ENCODE results near the gene OR8B12.

The OR8B12 gene, protein sequence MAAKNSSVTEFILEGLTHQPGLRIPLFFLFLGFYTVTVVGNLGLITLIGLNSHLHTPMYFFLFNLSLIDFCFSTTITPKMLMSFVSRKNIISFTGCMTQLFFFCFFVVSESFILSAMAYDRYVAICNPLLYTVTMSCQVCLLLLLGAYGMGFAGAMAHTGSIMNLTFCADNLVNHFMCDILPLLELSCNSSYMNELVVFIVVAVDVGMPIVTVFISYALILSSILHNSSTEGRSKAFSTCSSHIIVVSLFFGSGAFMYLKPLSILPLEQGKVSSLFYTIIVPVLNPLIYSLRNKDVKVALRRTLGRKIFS

DNA sequence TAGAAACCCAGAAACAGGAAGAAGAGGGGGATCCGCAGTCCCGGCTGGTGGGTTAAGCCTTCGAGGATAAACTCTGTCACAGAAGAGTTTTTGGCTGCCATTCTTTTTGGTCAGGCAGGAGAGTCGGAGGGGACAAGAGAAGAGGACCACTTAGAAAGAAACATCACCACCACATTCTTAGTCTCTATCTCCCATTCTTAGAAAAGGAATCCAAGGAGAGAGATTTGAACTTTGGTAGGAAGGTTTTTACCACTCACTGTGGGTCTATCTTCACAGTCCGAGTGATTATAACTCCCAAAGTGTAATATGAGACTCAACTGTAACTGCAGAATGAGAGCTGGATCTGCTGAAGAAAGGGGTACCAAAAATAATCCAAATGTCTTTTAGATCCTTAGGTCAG is at the start of gene OR8B12:
Gene OR8B12 (minus strand): TSS at position 101 of the 400 bp plus-strand sequence. CDS start 0 bp downstream, at position 101.
- DNase-seq (ENCODE audit: low read depth), result no peak
- TF ChIP-seq, protein P1, sequence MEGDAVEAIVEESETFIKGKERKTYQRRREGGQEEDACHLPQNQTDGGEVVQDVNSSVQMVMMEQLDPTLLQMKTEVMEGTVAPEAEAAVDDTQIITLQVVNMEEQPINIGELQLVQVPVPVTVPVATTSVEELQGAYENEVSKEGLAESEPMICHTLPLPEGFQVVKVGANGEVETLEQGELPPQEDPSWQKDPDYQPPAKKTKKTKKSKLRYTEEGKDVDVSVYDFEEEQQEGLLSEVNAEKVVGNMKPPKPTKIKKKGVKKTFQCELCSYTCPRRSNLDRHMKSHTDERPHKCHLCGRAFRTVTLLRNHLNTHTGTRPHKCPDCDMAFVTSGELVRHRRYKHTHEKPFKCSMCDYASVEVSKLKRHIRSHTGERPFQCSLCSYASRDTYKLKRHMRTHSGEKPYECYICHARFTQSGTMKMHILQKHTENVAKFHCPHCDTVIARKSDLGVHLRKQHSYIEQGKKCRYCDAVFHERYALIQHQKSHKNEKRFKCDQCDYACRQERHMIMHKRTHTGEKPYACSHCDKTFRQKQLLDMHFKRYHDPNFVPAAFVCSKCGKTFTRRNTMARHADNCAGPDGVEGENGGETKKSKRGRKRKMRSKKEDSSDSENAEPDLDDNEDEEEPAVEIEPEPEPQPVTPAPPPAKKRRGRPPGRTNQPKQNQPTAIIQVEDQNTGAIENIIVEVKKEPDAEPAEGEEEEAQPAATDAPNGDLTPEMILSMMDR (conservative IDR thresholded peaks at IDR 0.05; ENCODE audit: control insufficient read depth, insufficient read depth, low read depth, low read length), result no peak
- H3K4me3 ChIP-seq (ENCODE audit: control insufficient read depth, low read depth, low read length), result no peak within 1 kb of the TSS

DNA sequence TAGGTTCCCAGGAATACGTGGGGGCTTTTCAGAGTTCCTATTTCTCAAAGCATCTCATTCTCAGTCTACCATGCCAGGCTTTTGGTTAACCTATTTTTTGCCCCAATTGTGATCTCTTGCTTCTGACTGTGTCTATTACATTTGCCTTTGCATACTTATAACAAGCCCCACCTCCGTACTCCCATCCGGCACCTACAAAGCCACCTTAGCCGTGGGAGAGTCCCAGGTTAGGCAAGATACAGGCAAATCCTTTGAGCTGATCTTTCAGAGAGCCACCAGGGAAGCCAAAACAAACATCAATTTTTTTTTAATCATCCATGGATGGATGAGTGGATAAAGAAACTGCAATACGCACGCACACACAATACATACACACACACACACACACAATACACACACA is 49.2 kb upstream of the OR8B12 start:
- DNase-seq (ENCODE audit: low read depth), result no peak
- no peak overlapping the region for H3K4me3 ChIP-seq (ENCODE audit: control insufficient read depth, low read depth, low read length)
- TF ChIP-seq, protein P1 (conservative IDR thresholded peaks at IDR 0.05; ENCODE audit: control insufficient read depth, insufficient read depth, low read depth, low read length), result no peak

DNA sequence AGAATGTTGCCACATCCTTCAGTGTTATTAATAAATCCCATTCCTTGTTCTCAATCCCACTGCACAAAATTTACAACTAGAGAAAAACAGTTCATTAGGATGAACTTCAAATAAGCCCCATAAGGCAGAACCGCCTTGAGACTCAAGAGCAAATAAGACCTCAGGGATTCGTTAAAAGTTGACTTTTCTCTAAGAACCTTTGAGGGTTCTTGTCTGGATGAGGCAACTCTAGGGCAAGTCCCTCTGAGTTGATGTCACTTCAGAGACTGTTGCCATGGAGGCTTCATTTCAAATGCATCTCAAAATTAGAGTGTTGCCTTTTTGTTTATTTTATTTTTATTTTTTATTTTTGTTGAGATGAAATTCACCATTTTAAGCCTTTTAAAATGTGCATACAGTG is 48.0 kb upstream of the OR8B12 start:
- no peak for DNase-seq (ENCODE audit: low read depth)
- TF ChIP-seq, protein P1 (conservative IDR thresholded peaks at IDR 0.05; ENCODE audit: control insufficient read depth, insufficient read depth, low read depth, low read length), result no peak
- H3K4me3 ChIP-seq (ENCODE audit: control insufficient read depth, low read depth, low read length), result no peak overlapping the region

DNA sequence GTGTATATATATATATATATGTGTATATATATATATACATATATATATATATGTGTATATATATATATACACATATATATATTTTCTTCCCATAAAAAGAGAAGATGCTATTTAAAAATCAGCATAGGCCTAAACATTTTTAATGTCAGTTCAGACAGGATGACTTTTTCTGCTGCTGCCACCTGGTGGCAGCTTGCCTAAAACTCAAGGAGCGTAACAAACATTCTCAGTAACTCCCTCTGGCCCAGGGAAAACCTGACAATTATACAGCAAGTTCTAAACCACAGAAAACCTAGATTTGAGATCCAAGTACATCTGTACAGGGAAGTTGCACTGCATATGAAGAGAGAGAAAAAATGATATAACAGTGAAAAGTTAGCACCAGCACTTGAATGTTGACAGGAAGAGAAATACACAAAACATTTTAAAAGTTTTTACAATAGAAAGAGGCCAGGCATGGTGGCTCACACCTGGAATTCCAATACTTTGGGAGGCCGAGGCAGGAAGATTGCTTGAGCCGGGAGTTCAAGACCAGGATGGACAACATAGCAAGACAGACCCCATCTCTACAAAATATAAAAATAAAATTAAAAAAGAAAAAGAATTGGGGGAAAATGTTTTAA is 42.9 kb upstream of the OR8B12 start:
- peak; percentile 67 for DNase-seq (ENCODE audit: low read depth)
- TF ChIP-seq, protein P1 (conservative IDR thresholded peaks at IDR 0.05; ENCODE audit: control insufficient read depth, insufficient read depth, low read depth, low read length), result peak; percentile 70
- no peak overlapping the region for H3K4me3 ChIP-seq (ENCODE audit: control insufficient read depth, low read depth, low read length)

DNA sequence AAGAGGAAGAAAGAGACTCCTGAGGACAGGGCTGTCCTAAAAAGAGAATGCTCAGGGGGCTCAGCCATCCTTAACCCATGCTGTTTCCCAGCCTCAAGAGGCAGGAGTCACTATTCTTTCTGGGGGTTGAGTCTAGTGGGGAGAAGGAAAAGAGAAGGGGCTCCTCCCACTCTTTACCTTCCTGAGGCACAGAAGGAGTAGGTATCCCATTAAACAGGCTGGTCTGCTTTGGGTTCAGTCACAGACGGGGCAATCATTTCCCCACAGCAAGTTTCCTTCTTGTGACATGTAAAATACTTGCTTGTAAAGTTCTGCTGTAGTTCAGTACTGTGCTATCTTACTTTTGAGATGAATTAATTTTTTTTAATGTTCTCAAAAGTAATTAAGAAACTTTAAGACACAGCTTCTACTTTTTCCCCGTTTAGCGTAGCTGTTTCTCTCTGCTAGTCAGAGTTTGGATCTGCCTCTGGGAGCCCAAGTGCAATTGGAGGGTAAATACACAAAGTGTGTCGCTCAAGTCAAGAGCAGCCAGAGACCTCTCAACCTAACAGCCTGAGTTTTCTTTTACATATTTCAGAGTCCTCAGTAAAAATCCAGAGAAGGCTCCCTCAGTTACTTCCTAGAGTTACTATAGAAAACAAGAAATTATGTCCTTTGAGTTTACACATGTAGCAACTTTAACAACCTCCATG is 41.4 kb upstream of the OR8B12 start:
- TF ChIP-seq, protein P1 (conservative IDR thresholded peaks at IDR 0.05; ENCODE audit: control insufficient read depth, insufficient read depth, low read depth, low read length), result no peak
- no peak for DNase-seq (ENCODE audit: low read depth)
- no peak overlapping the region for H3K4me3 ChIP-seq (ENCODE audit: control insufficient read depth, low read depth, low read length)

DNA sequence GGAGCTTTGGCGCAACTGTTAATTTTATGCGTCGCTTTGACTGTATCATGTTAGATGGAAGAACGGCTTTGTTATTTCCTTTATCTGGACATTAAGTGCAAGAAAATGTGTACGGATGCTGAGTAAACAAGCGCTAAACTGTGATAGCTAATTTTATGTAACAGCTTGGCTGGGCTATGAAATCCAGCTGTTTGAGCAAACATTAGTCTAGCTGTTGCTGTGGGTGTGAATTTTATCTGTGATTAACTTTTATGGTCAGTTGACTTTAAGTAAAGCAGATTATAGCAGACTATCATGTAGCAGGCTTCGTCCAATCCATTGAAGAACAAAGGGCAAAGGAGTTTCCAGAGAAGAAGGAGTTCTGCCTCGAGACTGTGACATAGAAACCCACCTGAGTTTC is 40.3 kb upstream of the OR8B12 start:
- DNase-seq (ENCODE audit: low read depth), result no peak
- TF ChIP-seq, protein P1 (conservative IDR thresholded peaks at IDR 0.05; ENCODE audit: control insufficient read depth, insufficient read depth, low read depth, low read length), result no peak
- H3K4me3 ChIP-seq (ENCODE audit: control insufficient read depth, low read depth, low read length), result no peak overlapping the region
